ENCODE results near the gene GDPGP1.
A peak's percentile ranks its signal among the peaks of the same experiment; 100 is the strongest.
"Not testable (repeated sequence)": the region's sequence is repeated elsewhere in the genome, so short reads cannot be mapped to it uniquely, and the experiment has no call there.

- TF ChIP-seq, protein P1, sequence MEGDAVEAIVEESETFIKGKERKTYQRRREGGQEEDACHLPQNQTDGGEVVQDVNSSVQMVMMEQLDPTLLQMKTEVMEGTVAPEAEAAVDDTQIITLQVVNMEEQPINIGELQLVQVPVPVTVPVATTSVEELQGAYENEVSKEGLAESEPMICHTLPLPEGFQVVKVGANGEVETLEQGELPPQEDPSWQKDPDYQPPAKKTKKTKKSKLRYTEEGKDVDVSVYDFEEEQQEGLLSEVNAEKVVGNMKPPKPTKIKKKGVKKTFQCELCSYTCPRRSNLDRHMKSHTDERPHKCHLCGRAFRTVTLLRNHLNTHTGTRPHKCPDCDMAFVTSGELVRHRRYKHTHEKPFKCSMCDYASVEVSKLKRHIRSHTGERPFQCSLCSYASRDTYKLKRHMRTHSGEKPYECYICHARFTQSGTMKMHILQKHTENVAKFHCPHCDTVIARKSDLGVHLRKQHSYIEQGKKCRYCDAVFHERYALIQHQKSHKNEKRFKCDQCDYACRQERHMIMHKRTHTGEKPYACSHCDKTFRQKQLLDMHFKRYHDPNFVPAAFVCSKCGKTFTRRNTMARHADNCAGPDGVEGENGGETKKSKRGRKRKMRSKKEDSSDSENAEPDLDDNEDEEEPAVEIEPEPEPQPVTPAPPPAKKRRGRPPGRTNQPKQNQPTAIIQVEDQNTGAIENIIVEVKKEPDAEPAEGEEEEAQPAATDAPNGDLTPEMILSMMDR (IDR thresholded peaks at IDR 0.05): peak; percentile 60 to 84 (median 74)
- not testable (repeated sequence) for TF ChIP-seq POLR2A (IDR thresholded peaks at IDR 0.05)
These were observed 59.2 kb downstream of the GDPGP1 start for GRCh38 chr15:90293040-90293810.
